UCSD-AML1 (cell line): ENCODE measurements around the gene CD3D.

Experiments
- DNase-seq: peaks from one replicate; lab custom pipeline; 2025; ENCODE audit not compliant: unreplicated experiment; lab: John Stamatoyannopoulos, UW

Gene CD3D

GRCh38 chr11:118304227-118304567 lies 38.3 kb downstream of the CD3D start:
- DNase-seq: no peak

GRCh38 chr11:118301600-118302195 lies 40.8 kb downstream of the CD3D start:
- DNase-seq: no peak

GRCh38 chr11:118295815-118296454 lies 46.6 kb downstream of the CD3D start:
- DNase-seq: no peak

GRCh38 chr11:118295199-118295598 lies 47.3 kb downstream of the CD3D start:
- DNase-seq: no peak

- DNase-seq: no peak
Observed at GRCh38 chr11:118294053-118294452, 48.5 kb downstream of the CD3D start.

GRCh38 chr11:118291477-118292135 lies 50.9 kb downstream of the CD3D start:
- no peak for DNase-seq

GRCh38 chr11:118290923-118291322 lies 51.6 kb downstream of the CD3D start:
- peak; percentile 39 for DNase-seq

GRCh38 chr11:118289401-118289800 lies 53.1 kb downstream of the CD3D start:
- DNase-seq: no peak
